Fibroblast of the aortic adventitia (primary cell): ENCODE results near the gene ITPR1. TPM values are rescaled to one million over a fixed set of nuclear protein-coding genes. Genes with fewer than 3 reads are reported as not detected.

Source experiments
- DNase-seq: peaks from one replicate; pipeline ENCODE4 v3.0.0-alpha.2; 2010; ENCODE audit warnings: low read depth
- H3K4me3 ChIP-seq: 2 replicates; pipeline ENCODE4 v1.5.1; 2011; ENCODE audit warnings: low read depth, mild to moderate bottlenecking, control low read depth, low read length, moderate library complexity
- CTCF ChIP-seq: IDR thresholded peaks from 2 replicates; pipeline ENCODE4 v1.5.1; 2011; ENCODE audit warnings: mild to moderate bottlenecking, low read length, control low read depth, inconsistent platforms; ENCODE audit not compliant: insufficient read depth
- total RNA-seq: library from RNA; depleted of rRNA; stranded (reverse); fragments of >200 nt; gene quantifications from 2 replicates; pipeline ENCODE4 v1.2.3, GENCODE V29; 2012; ENCODE audit warnings: low replicate concordance

ITPR1 gene
- total RNA-seq, 1 donor: 8.9 TPM

DNA sequence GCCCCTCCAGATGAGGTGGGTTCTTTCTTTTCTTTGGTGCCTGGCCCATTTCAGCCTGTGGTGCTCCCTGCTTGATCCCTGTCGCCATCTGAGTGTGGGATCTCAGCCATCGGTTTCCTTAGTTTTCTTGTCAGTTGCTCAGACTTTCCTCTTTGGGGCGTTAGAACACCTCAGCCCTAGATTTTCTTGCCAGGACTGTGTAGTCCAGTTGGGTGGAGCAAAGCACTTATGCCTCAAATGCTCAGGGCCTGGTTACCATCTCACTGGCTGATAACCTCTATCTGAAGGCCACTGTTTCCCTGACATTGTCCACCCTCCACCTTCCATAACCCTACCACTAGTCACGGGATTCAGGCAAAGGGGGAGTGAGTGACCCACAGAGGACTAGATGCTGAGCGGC is 277.4 kb downstream of the ITPR1 start:
- no peak for TF ChIP-seq CTCF
- no peak overlapping the region for H3K4me3 ChIP-seq
- DNase-seq: peak; percentile 16

GRCh38 chr3:4771243-4771642 is 278.1 kb downstream of the ITPR1 start:
- DNase-seq: no peak

DNA sequence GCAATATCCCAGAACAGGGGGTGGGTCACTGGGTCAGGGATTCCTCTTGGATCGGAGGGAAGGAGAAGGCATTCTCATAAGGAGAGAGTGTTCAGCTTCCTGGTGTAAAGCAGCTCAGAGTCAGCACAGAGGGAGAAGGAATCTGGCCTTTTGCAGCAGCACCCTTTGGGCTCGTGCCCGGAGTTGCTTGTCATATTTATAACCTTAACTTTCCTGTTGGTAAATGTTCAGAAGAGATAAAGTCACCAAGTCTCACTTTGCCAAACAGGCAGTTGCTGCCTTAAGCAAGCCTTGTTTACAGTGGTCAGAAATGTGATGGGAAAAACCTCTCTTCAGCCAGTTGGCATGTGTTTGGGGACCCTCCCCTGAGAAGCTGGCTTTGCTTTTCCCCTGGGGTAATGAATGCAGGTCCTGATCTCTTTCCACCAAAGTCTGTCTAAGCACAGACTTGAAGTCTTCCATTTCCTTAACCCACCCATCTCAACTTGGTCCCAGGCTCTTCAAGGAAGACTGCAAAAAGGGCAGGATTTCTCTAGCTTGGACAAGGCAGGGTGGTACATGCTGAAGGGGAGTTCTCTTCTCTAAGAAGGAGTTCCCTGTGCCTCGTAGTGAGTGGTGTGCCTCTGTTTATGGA is 279.1 kb downstream of the ITPR1 start:
- no peak for TF ChIP-seq CTCF
- no peak overlapping the region for H3K4me3 ChIP-seq
- DNase-seq: peak; percentile 95

More at GRCh38 chr3:4771243-4771642, 278.1 kb downstream of the ITPR1 start:
- H3K4me3 ChIP-seq: no peak overlapping the region
- TF ChIP-seq CTCF: no peak

- TF ChIP-seq CTCF: no peak
- H3K4me3 ChIP-seq: no peak overlapping the region
- DNase-seq: no peak
Measured at GRCh38 chr3:4772858-4773257, 279.7 kb downstream of the ITPR1 start.

- H3K4me3 ChIP-seq: no peak overlapping the region
- no peak for TF ChIP-seq CTCF
- DNase-seq: no peak
Measured at GRCh38 chr3:4773583-4773982, 280.4 kb downstream of the ITPR1 start.

- TF ChIP-seq CTCF: no peak
- no peak overlapping the region for H3K4me3 ChIP-seq
- no peak for DNase-seq
Measured at GRCh38 chr3:4774531-4774930, 281.4 kb downstream of the ITPR1 start.

- no peak for DNase-seq
- H3K4me3 ChIP-seq: no peak overlapping the region
- no peak for TF ChIP-seq CTCF
Measured at GRCh38 chr3:4776399-4776979, 283.3 kb downstream of the ITPR1 start.
